GM12878 (cell line): ENCODE measurements around the gene INIP.

ENCODE experiments used
- EED ChIP-seq: sonication (generic); IDR thresholded peaks from 2 replicates; pipeline ENCODE4 v1.6.1; 2016; ENCODE audit warnings: antibody characterized with exemption, low read depth
- EZH2 ChIP-seq: IDR thresholded peaks from 2 replicates; pipeline ENCODE4 v1.6.1; 2012; ENCODE audit warnings: low read depth, mild to moderate bottlenecking, control low read depth, inconsistent platforms, low read length, borderline replicate concordance; ENCODE audit not compliant: control insufficient read depth
- FOS ChIP-seq: IDR thresholded peaks from 3 replicates; pipeline ENCODE4 v1.6.1; 2011; ENCODE audit warnings: borderline replicate concordance; ENCODE audit not compliant: insufficient read length; ENCODE audit errors: extremely low read depth
- SMARCA5 ChIP-seq: fragments of 450-650 bp; IDR thresholded peaks from 2 replicates; pipeline ENCODE4 v1.6.1; 2017; ENCODE audit warnings: mild to moderate bottlenecking
- ZBTB4 ChIP-seq: fragments of 450-650 bp; formaldehyde crosslinking; IDR thresholded peaks from 2 replicates; pipeline ENCODE4 v1.4.0; 2022; ENCODE audit warnings: mild to moderate bottlenecking, moderate library complexity
- TF ChIP-seq, protein P1 (sequence below), 3 experiments: IDR thresholded peaks in 2 of 3; conservative IDR thresholded peaks in 1 of 3; 2 replicates each; pipeline ENCODE4 v1.5.1; 2011; ENCODE audit warnings: low read depth in 3 of 3, low read length in 3 of 3, mild to moderate bottlenecking in 3 of 3, control low read depth in 2 of 3, moderate library complexity in 2 of 3, inconsistent platforms in 1 of 3, mixed read lengths in 1 of 3; ENCODE audit not compliant: control insufficient read depth in 2 of 3, insufficient read depth in 1 of 3; ENCODE audit errors: extremely low read depth in 1 of 3

DNA sequence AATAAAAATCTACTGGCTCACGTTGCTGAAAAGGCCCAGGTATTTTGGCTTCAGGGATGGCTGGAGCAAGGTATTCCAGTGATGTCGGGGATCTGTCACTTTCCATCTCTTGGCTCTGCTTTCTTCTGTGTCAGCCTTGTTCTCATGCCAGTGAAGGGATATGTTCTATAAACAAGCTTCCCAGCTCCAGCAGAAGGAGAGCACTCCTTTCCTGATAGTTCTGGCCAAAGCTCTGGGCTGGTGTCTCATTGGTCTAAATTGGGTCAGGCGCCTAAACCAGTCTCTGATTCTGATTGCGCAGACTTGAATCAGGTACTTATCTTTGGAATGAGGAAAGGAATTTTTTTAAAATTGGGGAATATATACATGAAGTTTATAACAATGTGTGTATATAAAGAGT lies 37.8 kb upstream of the INIP start:
- TF ChIP-seq EZH2, result no peak
- TF ChIP-seq, protein P1, sequence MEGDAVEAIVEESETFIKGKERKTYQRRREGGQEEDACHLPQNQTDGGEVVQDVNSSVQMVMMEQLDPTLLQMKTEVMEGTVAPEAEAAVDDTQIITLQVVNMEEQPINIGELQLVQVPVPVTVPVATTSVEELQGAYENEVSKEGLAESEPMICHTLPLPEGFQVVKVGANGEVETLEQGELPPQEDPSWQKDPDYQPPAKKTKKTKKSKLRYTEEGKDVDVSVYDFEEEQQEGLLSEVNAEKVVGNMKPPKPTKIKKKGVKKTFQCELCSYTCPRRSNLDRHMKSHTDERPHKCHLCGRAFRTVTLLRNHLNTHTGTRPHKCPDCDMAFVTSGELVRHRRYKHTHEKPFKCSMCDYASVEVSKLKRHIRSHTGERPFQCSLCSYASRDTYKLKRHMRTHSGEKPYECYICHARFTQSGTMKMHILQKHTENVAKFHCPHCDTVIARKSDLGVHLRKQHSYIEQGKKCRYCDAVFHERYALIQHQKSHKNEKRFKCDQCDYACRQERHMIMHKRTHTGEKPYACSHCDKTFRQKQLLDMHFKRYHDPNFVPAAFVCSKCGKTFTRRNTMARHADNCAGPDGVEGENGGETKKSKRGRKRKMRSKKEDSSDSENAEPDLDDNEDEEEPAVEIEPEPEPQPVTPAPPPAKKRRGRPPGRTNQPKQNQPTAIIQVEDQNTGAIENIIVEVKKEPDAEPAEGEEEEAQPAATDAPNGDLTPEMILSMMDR (IDR thresholded peaks at IDR 0.05 in 2 of 3, conservative IDR thresholded peaks at IDR 0.05 in 1 of 3; ENCODE audit: control insufficient read depth in 2 of 3, extremely low read depth in 1 of 3, insufficient read depth in 1 of 3, low read depth in 3 of 3, low read length in 3 of 3), result no peak
- no peak for TF ChIP-seq EED
- TF ChIP-seq FOS, result no peak
- TF ChIP-seq SMARCA5, result no peak
- no peak for TF ChIP-seq ZBTB4 (CRISPR knock-in tag)
